Psoas muscle (tissue), 8 donors: Measurements from ENCODE around the gene MAPK4. TPM values are rescaled to one million over a fixed set of nuclear protein-coding genes. Genes with fewer than 3 reads are reported as not detected.
A peak's percentile ranks its signal among the peaks of the same experiment; 100 is the strongest.

ENCODE experiments used
- ATAC-seq, 4 donors: fragments of 200-7000 bp; cut with Tn5 transposase; one replicate each; pipeline ENCODE4 v1.9.1; 2020; ENCODE audit warnings: moderate library complexity in 3 of 4, mild to moderate bottlenecking in 2 of 4
- DNase-seq, 2 donors: peaks; one replicate each; pipeline ENCODE4 v3.0.0-alpha.2; 2020
- H3K27ac ChIP-seq: fragments of 200-600 bp; one replicate; pipeline ENCODE4 v1.8.0; 2022
- H3K27me3 ChIP-seq, 3 donors: fragments of 200-600 bp in 1 of 3; one replicate each; pipeline versions ENCODE4 v1.6.1 to v1.8.0; 2013 to 2022; ENCODE audit warnings: low read length in 2 of 3, mild to moderate bottlenecking in 2 of 3, moderate library complexity in 1 of 3; ENCODE audit not compliant: insufficient read depth in 3 of 3
- H3K36me3 ChIP-seq, 2 donors: fragments of 200-600 bp in 1 of 2; one replicate each; pipeline versions ENCODE4 v1.6.1 to v1.8.0; 2013 to 2022; ENCODE audit warnings: low read depth in 1 of 2, mild to moderate bottlenecking in 1 of 2, moderate library complexity in 1 of 2; ENCODE audit not compliant: insufficient read depth in 1 of 2
- H3K4me1 ChIP-seq: fragments of 200-600 bp; one replicate; pipeline ENCODE4 v1.8.0; 2022
- H3K4me3 ChIP-seq: fragments of 200-600 bp; one replicate; pipeline ENCODE4 v1.8.0; 2022; ENCODE audit warnings: mild to moderate bottlenecking
- H3K9me3 ChIP-seq: fragments of 200-600 bp; one replicate; pipeline ENCODE4 v1.8.0; 2022
- WGBS, 3 donors: extraction: QIAGEN DNeasy Blood & Tissue Kit; methylation state at CpG; one replicate each; pipeline versions ENCODE4 v1.1.6 to v1.1.7; 2013; 5-methylcytosine and 5-hydroxymethylcytosine counted together
- intact Hi-C, 2 donors: fragments of 100-400 bp; cut with DNase I; formaldehyde crosslinking; loops; one replicate each; pipeline versions ENCODE4 v1.11.0 to v1.14.2; 2022
- polyA plus RNA-seq, 3 donors: library from polyadenylated mRNA; stranded (reverse); fragments of 200-250 nt; gene quantifications; one replicate each; pipeline ENCODE4 v1.2.3, GENCODE V29; 2013
- total RNA-seq, 4 donors: library from RNA; stranded (reverse); fragmentation: NEBNext Ultra II Directional in 2 of 4; extraction: Animal tissue kit (Norgen Biotek cat#: 25700) in 2 of 4; gene quantifications; one replicate each; pipeline versions ENCODE4 v1.2.1 to v1.2.4, GENCODE V29; 2021 to 2023
- TF ChIP-seq, protein P1 (sequence below): fragments of 200-600 bp; IDR thresholded peaks from one replicate; pipeline ENCODE4 v1.8.0; 2022; ENCODE audit warnings: antibody characterized with exemption
- donor health status: healthy with polysubstance abuse.
- donor health status: DM: no; HTN: no; CAD: no; lungs with moderate emphysema.
- donor health status: Bipolar disorder and iron deficiency.
- donor health status: healthy.
- donor health status: DM: yes; HTN: yes; CAD: no.
- donor health status: DM: no; HTN: no; CAD: no.
- donor health status: DM: no; HTN: no; CAD: no.
- donor health status: DM: yes; HTN: yes; CAD: no.

MAPK4 gene
- total and polyA plus RNA-seq, 7 donors, result 0.36 to 1.8 (median 0.68) TPM

DNA sequence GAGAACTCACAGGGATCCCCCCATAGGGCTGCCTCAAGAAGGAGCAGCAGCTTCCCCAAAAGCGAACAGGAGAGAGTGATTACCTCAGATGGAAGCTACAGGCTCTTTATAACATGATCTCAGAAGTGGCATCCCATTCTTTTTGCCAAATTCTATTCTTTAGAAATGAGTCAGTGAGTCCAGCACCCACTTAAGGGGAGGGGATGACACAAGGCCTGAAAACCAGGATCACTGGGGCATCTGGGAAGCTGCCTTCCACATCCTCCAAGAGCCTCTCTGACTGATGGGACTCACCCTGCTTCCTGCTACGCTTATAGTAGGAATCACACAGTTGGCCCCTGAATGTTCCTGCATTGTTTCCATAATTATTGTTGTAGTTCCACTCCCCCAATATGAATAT lies 96.5 kb downstream of the MAPK4 start:
- no peaks in the 10 kb centered on the region for H3K36me3 ChIP-seq
- H3K9me3 ChIP-seq, result no peaks in the 10 kb centered on the region
- peaks cover 26% of the 10 kb centered on the region for H3K4me1 ChIP-seq
- H3K27me3 ChIP-seq, result no peaks in the 10 kb centered on the region
- H3K4me3 ChIP-seq, result no peak overlapping the region
- H3K27ac ChIP-seq, result peak overlapping the region; percentile 79
- intact Hi-C loops, result no loop called here
- TF ChIP-seq, protein P1, sequence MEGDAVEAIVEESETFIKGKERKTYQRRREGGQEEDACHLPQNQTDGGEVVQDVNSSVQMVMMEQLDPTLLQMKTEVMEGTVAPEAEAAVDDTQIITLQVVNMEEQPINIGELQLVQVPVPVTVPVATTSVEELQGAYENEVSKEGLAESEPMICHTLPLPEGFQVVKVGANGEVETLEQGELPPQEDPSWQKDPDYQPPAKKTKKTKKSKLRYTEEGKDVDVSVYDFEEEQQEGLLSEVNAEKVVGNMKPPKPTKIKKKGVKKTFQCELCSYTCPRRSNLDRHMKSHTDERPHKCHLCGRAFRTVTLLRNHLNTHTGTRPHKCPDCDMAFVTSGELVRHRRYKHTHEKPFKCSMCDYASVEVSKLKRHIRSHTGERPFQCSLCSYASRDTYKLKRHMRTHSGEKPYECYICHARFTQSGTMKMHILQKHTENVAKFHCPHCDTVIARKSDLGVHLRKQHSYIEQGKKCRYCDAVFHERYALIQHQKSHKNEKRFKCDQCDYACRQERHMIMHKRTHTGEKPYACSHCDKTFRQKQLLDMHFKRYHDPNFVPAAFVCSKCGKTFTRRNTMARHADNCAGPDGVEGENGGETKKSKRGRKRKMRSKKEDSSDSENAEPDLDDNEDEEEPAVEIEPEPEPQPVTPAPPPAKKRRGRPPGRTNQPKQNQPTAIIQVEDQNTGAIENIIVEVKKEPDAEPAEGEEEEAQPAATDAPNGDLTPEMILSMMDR, result no peak
- ATAC-seq (peak; percentile 52 to 67 (median 56)), DNase-seq (no peak)
- WGBS, 3 donors, result 61 to 93% (median 76%) methylated on average over 2 of the region's 2 CpGs

DNA sequence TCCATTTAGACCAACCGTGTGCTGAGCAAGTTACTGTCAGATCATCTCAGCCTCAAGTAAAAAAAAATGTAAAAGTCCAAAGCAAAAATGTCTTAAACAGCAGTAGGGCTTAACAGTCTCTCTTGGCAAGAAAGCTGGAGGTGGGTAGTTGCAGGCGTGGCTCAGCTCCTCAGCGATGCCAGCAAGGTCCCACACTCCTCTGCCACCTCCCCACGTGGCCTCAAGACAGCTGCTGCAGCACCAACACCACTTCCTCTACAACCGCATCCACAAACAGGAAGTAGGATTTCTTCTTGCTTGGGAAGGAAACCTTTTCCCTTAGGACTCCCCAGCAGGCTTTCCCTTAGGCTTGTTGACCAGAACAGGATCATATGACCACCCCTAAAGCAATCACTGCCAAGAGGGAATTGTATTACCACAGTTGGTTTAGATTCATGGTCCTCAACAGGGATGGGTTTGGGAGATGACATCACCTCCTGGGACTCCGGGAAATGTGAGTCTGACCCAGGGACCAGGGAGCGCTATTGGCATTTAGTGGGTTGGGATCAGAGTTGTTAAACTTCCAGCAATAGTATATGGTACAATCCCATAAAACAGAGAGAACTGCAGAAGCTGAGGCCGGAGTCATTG lies 97.1 kb downstream of the MAPK4 start:
- Histone ChIP-seq H3K27ac (peak overlapping the region; percentile 79), H3K4me1 (peaks cover 26% of the 10 kb centered on the region), H3K36me3 (no peaks in the 10 kb centered on the region), H3K27me3 (no peaks in the 10 kb centered on the region), H3K4me3 (no peak overlapping the region), H3K9me3 (no peaks in the 10 kb centered on the region)
- WGBS, 3 donors, result 26 to 33% (median 29%) methylated on average over 8 of the region's 8 CpGs
- peak; percentile 38 to 58 (median 48) for ATAC-seq
- TF ChIP-seq, protein P1, result no peak
- intact Hi-C loops, result no loop called here
- DNase-seq, result no peak

DNA sequence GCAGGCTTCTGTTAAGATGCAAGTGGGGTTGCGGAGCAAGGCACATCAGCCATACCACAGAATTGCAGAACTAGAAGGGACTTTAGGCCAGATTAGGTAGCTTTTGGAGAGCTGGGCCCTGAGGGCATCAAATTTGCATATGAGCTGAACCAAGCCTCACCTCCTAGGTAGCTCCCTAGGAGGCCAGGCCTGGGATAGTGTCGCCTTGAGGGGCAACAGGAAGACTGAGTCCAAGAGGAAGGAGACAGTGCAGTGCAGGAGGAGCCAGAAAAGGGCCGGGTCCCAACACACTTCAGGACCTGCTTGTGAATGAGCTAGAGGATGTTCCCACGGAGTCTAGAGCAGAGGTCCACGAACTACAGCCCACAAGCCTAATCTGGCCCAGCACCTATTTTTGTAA lies 98.7 kb downstream of the MAPK4 start:
- Histone ChIP-seq H3K4me3 (no peak overlapping the region), H3K9me3 (no peaks in the 10 kb centered on the region), H3K27ac (peak overlapping the region; percentile 79), H3K27me3 (no peaks in the 10 kb centered on the region), H3K4me1 (peaks cover 37% of the 10 kb centered on the region), H3K36me3 (no peaks in the 10 kb centered on the region)
- intact Hi-C loops, result no loop called here
- ATAC-seq, result no peak
- DNase-seq, result no peak
- TF ChIP-seq, protein P1, result no peak
- WGBS, 3 donors, result 93 to 94% (median 93%) methylated on average over 5 of the region's 5 CpGs

DNA sequence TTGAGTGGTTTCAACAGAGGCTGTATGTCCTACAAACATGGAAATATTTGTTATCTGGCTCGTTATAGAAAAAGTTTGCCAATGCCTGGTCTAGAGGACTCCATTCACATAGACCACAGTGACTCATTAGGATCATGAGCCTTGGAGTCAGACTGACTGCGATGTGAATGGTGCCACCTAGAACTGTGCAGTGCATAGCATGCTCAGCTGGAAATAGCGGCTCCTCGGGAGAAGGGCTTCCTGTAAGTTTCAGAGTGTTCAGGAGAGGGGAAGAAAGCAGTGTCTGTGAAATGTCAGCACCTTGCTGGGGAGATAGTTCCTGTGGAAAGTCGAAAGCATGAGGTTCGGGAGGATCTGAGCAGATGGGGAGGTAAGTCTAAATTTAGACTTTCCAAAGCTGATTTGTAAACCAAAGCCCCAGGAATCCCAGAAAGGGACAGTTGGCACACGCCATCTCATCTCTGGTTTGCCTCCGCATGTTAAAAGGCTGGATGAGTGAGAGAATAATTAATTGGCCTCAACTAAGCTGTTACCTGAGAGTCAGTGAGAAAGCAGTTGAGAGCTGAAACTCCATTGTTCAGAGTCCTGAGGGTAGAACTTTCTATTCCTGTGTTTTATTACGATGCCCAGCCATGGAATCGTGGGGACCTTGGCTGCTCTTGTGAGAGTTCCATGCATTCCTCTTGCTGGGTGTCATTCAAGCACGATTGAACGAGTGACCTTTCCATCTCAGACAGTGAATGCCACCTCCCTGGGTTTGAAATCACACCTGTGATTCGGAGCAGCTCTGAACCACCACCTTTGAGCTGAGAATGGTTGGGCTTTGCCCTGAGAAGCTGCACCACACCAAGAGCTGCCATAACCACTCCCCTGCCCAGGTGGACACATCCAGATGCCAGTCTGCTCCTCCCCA lies 99.5 kb downstream of the MAPK4 start:
- DNase-seq, result no peak
- H3K9me3 ChIP-seq, result no peaks in the 10 kb centered on the region
- ATAC-seq, result peak; percentile 74 to 76 (median 74)
- TF ChIP-seq, protein P1, result peak; percentile 25
- H3K27ac ChIP-seq, result peak overlapping the region; percentile 79
- H3K36me3 ChIP-seq, result no peaks in the 10 kb centered on the region
- H3K4me1 ChIP-seq, result peaks cover 33% of the 10 kb centered on the region
- WGBS, 3 donors, result 31 to 42% (median 32%) methylated on average over 13 of the region's 13 CpGs
- no peak overlapping the region for H3K4me3 ChIP-seq
- H3K27me3 ChIP-seq, result no peaks in the 10 kb centered on the region
- intact Hi-C loops, result loop anchor here in 1 of 2 donors (10.0 kb wide), 1 partner anchor 65 kb away; no protein-coding TSS in a partner anchor
